Body of pancreas (tissue), 4 donors: ENCODE results near the gene BAZ2A.

Experiments
- CTCF ChIP-seq, 7 experiments: fragments of 450-650 bp in 4 of 7; fragments of 200-600 bp in 3 of 7; sonication (generic) in 3 of 7; IDR thresholded peaks; one replicate each; pipeline ENCODE4 v1.5.1; 2016 to 2019; ENCODE audit warnings: antibody characterized with exemption in 7 of 7
- POLR2A ChIP-seq, 3 donors: fragments of 450-650 bp; IDR thresholded peaks; one replicate each; pipeline ENCODE4 v1.6.1; 2016; ENCODE audit warnings: antibody characterized with exemption in 3 of 3, mild to moderate bottlenecking in 2 of 3

GRCh38 chr12:56591961-56592360 is 38.2 kb downstream of the BAZ2A start:
- TF ChIP-seq POLR2A (IDR thresholded peaks at IDR 0.05) (no peak), CTCF (IDR thresholded peaks at IDR 0.05) (no peak)
